ENCODE measurements around the gene MTMR3. TPM values are rescaled to one million over a fixed set of nuclear protein-coding genes. Genes with fewer than 3 reads are reported as not detected.

The MTMR3 gene
- total RNA-seq (2014; rRNA removed) (12.1 and 17.3 TPM in 2 replicates), Bru-seq, nascent RNA (percentile 80 among the genes with signal in this experiment), BruChase-seq, experiment 1, labeled RNA remaining after a 6-hour chase (percentile 72 among the genes with signal in this experiment), BruChase-seq, experiment 2, labeled RNA remaining after a 2-hour chase (percentile 74 among the genes with signal in this experiment)
- long read RNA-seq, full-length matches to known transcripts, result 3 of 21 reads
- long read RNA-seq, partial matches to known transcripts, result 5 of 21 reads
- long read RNA-seq, other reads (novel, unspliced or antisense), result 13 of 21 reads

DNA sequence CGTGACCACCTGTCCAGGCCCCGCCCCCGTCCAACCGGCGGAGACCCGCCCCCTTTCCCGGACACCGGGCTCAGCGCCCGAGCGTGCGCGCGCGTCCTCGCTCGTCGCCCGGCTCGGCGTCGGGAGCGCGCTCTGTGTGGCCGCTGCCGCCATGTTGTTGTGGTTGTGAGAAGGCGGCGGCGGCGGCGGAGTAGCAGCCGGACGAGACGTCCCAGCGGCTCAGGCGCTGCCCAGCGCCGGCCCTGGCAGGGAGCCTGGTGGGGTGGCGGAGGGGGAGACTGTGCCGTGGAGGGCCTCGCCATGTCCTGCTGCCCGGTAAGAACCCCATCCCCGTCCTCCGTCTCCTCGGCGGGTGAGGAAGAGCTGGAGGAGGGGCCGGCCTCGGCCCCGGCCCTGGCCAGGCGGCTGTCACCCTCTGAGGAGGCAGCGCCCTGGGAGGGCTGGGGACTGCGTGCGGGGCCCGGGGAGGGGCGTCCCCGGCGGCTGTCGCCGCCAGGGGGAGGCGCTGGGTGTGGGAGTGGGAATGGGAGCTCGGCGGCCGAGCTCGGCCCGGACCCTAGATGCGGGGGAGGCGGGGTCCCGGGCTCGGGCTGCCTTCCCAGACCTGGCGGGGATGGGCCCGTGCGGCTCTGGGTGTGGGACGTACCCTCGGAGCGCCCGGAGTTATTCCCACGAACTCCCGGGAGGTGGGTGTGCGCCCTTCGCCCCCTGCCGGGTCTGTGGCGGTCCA is at the start of gene MTMR3:
MTMR3 (plus strand) TSS at position 130 of the 730 bp plus-strand sequence. CDS start 87,886 bp downstream, outside the sequence.
- Histone ChIP-seq H3K4me3 (ENCODE audit: low read length) (peak within 1 kb of the TSS; percentile 86), H3K36me3 (ENCODE audit: low read depth, low read length) (no peaks in the 10 kb centered on the region), H3K9me3 (ENCODE audit: low read length) (no peaks in the 10 kb centered on the region), H3K27me3 (ENCODE audit: low read length) (no peaks in the 10 kb centered on the region), H3K79me2 (ENCODE audit: low read length) (peaks cover 52% of the 10 kb centered on the region), H3K9me2 (replicated peaks; ENCODE audit: low read length) (no peaks in the 10 kb centered on the region), H3K9ac (ENCODE audit: low read length) (peak within 1 kb of the TSS; percentile 91), H4K20me1 (ENCODE audit: low read length) (peaks cover 20% of the 10 kb centered on the region), H3K4me1 (ENCODE audit: insufficient read depth, low read length) (peaks cover 10% of the 10 kb centered on the region; the same call in 1 of the 2 replicates), H3F3A (ENCODE audit: low read length, unreplicated experiment) (no peaks in the 10 kb centered on the region), H3K27ac (ENCODE audit: low read length) (peak within 1 kb of the TSS; percentile 68), H2AFZ (ENCODE audit: low read length) (peak within 1 kb of the TSS; percentile 84), H3K4me2 (ENCODE audit: low read length) (peak within 1 kb of the TSS; percentile 79)
- TF ChIP-seq EZH2 (IDR thresholded peaks at IDR 0.05; ENCODE audit: low read length, unreplicated experiment) (no peak), CTCF (conservative IDR thresholded peaks at IDR 0.05; ENCODE audit: low read depth, low read length) (peak; percentile 35; the same call in 1 of the 2 replicates), EZH2phosphoT487 (IDR thresholded peaks at IDR 0.05; ENCODE audit: borderline replicate concordance, low read length) (no peak)
- DNase-seq, result peak; percentile 88
- peak; percentile 87 for ATAC-seq
- no TSS peak for BruUV-seq (replicated peaks)
- ChIA-PET CTCF (interaction anchor here (0.6 to 1.6 kb wide), 10 partner anchors 25 to 1099 kb away, joined by 3 to 10 read pairs (median 7); partner anchors contain the start of gene ASCC2), POLR2A (ENCODE audit: unreplicated experiment) (interaction anchor here (0.6 to 0.7 kb wide), 2 partner anchors 41 to 134 kb away, joined by 10 to 13 read pairs; no protein-coding TSS in a partner anchor)
- intact Hi-C loops (cut with micrococcal nuclease), result loop anchor here (2.0 to 10.0 kb wide), 2 partner anchors 40 to 122 kb away; no protein-coding TSS in a partner anchor

DNA sequence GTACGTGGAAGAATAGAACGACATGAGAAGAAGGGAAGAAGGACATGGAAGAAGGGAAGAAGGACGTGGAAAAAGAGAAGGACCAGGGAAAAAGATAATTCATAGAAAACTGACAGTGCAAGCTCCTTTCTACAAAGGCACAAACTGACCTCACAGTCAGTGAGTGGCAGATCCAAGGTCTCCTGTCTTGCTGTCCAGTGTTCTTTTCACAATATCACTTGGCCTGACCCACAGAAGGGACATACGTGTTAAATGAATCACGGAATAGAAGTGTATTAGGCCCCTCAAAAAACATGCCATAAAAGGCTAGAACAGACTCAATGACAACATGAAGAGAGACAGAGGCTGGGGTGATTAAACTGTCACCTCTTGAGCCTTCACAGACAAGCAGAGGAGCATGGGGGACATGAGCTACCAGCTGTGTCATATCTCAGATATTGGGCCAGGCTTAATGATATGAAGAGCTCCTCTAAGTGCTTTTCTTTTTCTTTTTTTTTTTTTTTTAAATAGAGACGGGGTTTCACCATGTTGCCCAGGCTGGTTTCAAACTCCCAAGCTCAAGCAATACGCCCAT is 49.5 kb upstream of the MTMR3 start:
- CTCF ChIA-PET, result no interaction called here
- ATAC-seq (no peak), DNase-seq (no peak)
- TF ChIP-seq EZH2phosphoT487 (IDR thresholded peaks at IDR 0.05; ENCODE audit: borderline replicate concordance, low read length), result no peak
- no peak for TF ChIP-seq CTCF (conservative IDR thresholded peaks at IDR 0.05; ENCODE audit: low read depth, low read length)
- TF ChIP-seq EZH2 (IDR thresholded peaks at IDR 0.05; ENCODE audit: low read length, unreplicated experiment), result no peak
- Histone ChIP-seq H3K4me1 (ENCODE audit: insufficient read depth, low read length) (peaks cover 28% of the 10 kb centered on the region), H3F3A (ENCODE audit: low read length, unreplicated experiment) (no peaks in the 10 kb centered on the region), H3K27ac (ENCODE audit: low read length) (no peak overlapping the region), H3K9me3 (ENCODE audit: low read length) (no peaks in the 10 kb centered on the region), H3K9me2 (replicated peaks; ENCODE audit: low read length) (no peaks in the 10 kb centered on the region), H3K4me3 (ENCODE audit: low read length) (no peak overlapping the region), H3K9ac (ENCODE audit: low read length) (no peak overlapping the region), H3K4me2 (ENCODE audit: low read length) (no peak overlapping the region), H3K27me3 (ENCODE audit: low read length) (no peaks in the 10 kb centered on the region), H3K79me2 (ENCODE audit: low read length) (peaks cover 33% of the 10 kb centered on the region), H4K20me1 (ENCODE audit: low read length) (no peaks in the 10 kb centered on the region), H3K36me3 (ENCODE audit: low read depth, low read length) (no peaks in the 10 kb centered on the region; the same call in 1 of the 2 replicates), H2AFZ (ENCODE audit: low read length) (no peak overlapping the region)
- POLR2A ChIA-PET (ENCODE audit: unreplicated experiment), result no interaction called here
- intact Hi-C loops (cut with micrococcal nuclease), result loop anchor here (10.0 kb wide), 1 partner anchor 59 kb away; no protein-coding TSS in a partner anchor
- no TSS peak for BruUV-seq (replicated peaks)

All from PC-3 (cell line).